Stimulated activated CD8-positive, alpha-beta memory T cell treated with anti-CD3 and anti-CD28 coated beads, Interleukin-15, amount 100 ng/mL, for 4 hours (primary cell): Measurements from ENCODE around the gene CFAP61.

Experiments used
- DNase-seq, 2 donors: peaks; one replicate each; pipeline ENCODE4 v3.0.0-alpha.2; 2020; ENCODE audit warnings: low read depth in 2 of 2

CFAP61 gene

DNA sequence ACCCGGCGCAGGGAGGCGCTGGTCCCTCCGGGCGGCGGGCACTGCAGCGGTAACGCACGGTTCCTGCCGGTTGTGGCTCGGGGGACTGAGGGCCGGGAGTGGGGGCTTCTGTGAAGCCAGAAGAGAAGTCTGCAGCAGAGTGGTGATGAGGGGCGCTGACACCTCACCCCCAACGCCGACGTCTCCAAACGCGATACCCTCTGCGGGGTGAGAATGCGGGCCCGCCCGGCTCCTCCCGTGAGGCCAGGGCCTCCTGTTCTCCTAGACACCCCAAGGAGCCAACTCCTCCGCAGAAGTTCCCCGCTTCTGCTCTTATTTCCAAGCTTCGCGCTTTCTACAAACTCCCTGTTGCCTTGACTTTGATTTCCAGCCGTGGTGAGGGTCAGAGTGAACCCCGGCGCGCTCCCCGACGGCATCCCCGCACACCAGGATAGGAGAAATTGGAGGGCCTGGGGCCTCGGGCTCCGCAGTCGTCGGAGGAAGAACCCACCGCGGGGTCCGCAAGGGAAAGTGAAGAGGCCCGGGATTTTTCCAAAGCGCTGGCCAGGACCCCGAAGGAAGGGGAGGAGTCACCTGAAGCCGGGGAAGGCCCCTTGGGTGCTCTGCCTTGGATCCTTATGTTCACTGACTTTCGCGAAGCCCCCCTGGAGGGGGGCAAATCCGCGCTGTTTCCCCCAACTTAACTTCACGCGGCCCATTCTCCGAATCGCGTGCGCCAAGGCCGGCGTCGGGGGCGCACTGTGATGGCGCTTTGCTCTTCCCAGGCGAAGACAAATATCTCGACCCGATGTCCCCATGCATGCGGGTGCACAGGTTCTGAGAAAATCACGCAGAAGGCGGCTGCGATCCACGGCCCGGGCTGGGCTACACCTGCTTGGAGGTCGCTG, 312.5 kb downstream of the CFAP61 start:
- no peak for DNase-seq

DNA sequence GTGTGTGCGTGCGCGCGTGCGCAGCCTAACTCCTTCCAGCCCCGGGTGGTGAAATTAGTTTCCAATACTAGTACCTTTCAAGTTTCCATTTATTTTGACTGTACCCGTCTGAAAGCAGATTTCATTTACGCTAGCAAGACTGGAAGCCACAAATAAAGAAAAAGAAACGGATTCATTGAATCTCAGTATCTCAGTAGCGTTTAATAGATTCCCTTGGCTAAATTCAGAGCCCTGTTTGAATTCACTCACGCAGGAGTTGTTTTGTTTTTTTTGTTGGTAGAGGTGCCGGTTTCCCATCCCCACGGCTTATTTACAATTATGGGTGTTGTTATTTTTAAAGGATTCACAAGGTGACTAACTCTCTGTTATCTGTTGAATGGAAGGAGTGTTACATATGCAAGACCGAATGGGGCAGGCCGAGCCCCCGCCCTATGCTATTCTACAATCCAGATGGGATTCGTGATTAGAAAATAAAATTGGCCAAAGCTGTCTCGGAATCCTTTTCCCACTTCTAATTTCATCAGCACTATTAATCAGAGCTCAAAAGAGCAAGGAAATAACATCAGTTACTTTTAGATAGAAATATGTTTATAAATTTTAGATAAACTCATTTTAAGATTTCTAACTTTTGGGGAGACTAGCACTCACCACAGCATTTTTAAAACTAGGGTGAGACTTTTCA, 313.3 kb downstream of the CFAP61 start:
- DNase-seq: no peak

DNA sequence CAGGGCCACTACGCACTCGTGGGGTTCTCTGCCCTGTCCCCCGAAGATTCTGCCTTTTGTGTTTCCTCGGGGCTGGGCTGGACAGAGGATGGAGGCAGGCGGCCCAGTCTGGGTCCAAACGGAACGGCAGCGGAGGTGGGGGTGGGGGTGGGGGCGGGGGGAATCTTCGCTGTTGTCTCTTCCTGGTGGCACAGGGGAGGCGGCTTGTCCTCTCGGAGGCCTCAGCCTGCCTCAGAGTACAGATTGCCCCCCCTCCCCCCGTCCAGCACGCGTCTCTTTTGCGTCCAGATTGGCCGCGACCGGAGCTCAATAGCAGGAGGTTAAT, 314.2 kb downstream of the CFAP61 start:
- DNase-seq: no peak

- DNase-seq: no peak
These were observed 314.7 kb downstream of the CFAP61 start for GRCh38 chr20:20366876-20367574.

- DNase-seq: no peak
These were observed 315.5 kb downstream of the CFAP61 start, which contains the start of gene INSM1 for GRCh38 chr20:20367575-20368417. Gene INSM1, plus strand, starts transcription at chr20:20368104. Its CDS starts 164 bp downstream, at chr20:20368268.

DNA sequence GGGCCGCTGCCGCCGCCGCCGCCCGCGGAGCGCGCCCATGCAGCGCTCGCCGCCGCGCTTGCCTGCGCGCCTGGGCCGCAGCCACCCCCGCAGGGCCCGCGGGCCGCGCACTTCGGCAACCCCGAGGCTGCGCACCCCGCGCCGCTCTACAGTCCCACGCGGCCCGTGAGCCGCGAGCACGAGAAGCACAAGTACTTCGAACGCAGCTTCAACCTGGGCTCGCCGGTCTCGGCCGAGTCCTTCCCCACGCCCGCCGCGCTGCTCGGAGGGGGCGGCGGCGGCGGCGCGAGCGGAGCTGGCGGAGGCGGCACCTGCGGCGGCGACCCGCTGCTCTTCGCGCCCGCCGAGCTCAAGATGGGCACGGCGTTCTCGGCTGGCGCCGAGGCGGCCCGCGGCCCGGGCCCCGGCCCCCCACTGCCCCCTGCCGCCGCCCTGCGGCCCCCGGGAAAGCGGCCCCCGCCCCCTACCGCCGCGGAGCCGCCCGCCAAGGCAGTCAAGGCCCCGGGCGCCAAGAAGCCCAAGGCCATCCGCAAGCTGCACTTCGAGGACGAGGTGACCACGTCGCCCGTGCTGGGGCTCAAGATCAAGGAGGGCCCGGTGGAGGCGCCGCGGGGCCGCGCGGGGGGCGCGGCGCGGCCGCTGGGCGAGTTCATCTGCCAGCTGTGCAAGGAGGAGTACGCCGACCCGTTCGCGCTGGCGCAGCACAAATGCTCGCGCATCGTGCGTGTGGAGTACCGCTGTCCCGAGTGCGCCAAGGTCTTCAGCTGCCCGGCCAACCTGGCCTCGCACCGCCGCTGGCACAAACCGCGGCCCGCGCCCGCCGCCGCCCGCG, 316.3 kb downstream of the CFAP61 start:
- DNase-seq: no peak

- DNase-seq: no peak
These were observed 317.1 kb downstream of the CFAP61 start for GRCh38 chr20:20369250-20370093.

GRCh38 chr20:20370094-20370575, 317.8 kb downstream of the CFAP61 start:
- DNase-seq: no peak

DNA sequence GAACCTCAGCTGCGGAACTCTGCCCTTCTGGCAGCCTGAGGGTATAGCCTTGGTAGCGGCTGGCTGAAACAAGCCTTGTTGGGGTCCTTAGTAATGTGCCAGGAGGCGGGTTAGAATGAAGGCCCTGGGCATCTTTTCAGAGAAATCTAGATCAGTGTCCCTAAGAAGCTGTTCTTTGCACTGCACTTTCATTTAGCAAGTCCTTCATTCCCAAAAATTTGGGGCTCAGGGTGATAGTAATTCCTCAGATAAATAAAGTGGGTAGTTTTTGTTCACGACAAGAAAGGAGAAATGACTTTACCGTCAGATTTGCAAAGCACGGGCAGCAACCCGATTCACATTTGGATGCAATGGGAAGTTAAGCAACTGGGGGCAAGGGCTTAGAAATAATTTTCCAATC, 318.8 kb downstream of the CFAP61 start:
- DNase-seq: no peak

DNA sequence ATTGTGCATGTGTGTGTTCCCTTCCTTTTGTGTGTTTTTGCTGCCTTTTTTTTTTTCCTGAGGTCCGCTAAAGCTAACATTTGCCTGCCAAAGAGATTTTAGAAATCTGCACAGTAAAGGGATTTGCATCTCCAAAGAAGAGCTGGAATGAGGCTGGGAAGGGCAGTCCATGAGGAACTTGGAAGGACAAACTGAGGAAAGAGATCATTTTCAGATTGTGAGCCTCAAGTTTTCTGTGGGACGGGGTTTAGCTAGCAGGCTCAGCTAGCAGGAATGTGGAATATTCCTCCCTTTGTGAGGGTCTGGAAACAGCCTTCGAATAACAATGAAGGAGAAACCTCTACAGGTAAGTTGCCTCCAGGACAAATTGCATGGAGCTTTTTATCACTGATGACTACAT, 319.3 kb downstream of the CFAP61 start:
- DNase-seq: no peak

- no peak for DNase-seq
These were observed 320.8 kb downstream of the CFAP61 start for GRCh38 chr20:20373091-20373571.

DNA sequence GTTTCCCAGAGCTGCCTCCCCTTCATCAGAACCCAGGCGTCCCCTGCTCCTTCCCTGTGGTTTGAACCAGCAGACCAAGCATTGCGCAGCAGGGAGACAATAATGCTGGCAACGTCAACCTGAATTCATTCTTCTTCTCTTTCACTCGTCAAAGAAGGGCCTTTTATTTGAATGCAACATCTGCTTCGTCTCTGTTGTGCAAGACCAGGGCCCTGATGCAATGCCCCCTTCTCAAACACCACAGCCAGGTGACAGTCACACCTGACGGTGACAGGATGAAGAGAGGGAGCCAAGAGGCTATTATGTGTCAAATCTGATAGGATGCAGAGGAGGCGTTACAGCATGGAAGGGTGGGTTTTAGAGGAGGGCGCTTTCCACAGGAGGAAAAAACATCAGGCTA, 323.5 kb downstream of the CFAP61 start:
- no peak for DNase-seq

GRCh38 chr20:20386192-20386591, 333.9 kb downstream of the CFAP61 start:
- DNase-seq: no peak

- no peak for DNase-seq
These were observed 338.1 kb downstream of the CFAP61 start for GRCh38 chr20:20390393-20390792.

DNA sequence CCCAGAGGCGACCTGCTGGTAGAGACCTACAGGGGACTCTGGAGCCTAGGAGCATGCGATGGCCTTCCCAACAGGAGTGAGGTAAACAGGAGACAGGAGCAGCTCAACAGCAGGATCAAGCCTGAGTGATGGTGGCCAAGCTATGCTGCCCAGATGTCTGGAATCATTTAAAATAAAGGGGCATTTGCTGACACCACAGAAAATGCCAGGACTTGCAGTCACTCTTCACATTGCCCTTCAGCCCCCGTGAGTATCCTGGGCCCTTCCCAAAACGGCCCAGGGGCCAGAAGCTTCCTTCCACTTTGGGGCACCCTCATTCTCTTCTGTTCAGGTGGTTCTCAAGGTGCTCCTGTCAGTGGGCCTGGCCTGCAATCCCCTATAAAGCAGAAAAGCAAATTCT, 338.8 kb downstream of the CFAP61 start:
- no peak for DNase-seq

DNA sequence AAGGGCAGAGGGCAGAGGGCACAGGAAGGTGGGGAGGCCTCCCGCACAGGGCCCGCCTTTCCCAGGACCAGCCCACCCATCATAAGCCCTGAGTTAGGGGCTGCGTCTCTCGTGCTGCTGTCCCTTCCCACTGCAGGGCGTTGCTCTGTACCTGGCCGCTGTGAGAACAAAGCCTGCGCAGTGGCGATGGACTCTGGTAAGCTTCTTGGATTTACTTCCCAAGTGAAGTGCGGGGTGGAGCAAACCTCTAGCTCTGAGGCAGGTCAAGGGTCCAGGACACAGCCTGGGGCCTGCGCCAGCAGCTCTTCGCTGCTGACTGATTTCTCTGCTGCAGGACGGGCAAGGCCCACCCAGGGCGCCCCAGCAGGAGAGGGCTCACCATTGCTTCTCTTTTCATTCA, 339.4 kb downstream of the CFAP61 start:
- no peak for DNase-seq

DNA sequence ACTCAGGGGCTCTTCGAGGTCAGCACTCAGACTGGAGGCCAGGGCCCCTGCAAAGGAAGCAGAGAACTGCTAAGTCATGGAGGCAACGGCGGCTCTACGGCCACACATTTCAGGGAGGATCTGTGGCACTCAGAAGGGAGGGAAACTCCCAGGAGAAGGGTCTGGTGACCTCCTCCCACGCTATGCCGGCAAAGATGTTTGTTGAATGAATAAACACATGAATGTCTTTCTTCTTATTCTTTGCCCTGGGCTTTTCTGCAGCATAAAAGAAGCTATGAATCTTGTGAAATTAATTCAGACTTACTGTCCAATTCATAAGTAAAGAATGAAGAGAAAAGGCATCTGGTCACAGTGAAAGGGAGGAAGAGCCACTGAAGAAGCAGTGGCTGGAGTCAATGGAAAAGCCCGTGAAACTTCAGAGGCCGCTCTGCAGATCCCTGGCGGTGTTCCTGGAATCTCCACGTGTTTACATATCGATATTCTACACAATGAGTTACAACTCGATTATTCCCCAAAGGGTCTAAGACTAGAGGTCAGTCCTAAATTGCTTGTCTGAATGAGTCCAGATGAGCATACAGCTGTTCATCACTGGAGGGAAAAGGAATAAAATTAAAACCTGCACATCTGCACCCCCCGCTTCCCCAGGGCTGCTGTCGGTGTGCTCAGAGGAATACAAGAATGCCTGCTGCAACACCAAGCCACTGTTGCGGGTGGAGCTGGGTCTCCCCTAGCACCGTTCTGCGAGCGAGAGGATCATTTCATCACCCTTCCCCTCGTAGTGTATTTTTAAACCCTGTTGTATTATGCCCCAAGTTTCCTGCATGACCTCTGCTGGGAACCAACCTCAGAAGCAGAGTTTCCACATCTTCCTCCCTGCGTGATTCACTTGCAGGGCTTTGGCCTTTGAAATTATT, 341.1 kb downstream of the CFAP61 start:
- no peak for DNase-seq

DNA sequence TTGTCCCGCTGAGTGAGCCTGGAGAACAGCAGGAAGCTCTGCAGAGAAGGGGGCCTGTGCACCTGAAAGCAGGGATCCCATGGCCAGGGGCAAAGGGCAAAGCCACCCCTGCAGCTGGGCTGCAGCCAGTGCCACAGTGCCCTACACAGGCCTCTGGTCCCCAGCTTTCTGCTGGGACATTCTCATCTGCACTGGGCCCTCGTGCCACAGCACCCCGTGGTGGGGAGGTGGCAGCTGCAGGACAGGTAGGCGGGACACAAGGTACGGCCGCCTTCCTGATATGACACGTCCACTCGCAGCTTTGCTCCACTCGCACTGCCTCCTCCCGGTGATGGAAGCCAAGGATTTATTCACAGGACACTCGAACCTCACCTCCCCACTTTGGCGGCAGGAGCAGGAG, 342.8 kb downstream of the CFAP61 start:
- no peak for DNase-seq
